ENCODE measurements around the gene GRHL1. TPM values are rescaled to one million over a fixed set of nuclear protein-coding genes. Genes with fewer than 3 reads are reported as not detected.
A peak's percentile ranks its signal among the peaks of the same experiment; 100 is the strongest.

Gene GRHL1
- total and polyA plus RNA-seq, 9 of the 15 experiments (the other 6 are each of a cell fraction or from before 2014, with no cell fraction given): 1.7 to 6.1 (median 4.7) TPM

DNA sequence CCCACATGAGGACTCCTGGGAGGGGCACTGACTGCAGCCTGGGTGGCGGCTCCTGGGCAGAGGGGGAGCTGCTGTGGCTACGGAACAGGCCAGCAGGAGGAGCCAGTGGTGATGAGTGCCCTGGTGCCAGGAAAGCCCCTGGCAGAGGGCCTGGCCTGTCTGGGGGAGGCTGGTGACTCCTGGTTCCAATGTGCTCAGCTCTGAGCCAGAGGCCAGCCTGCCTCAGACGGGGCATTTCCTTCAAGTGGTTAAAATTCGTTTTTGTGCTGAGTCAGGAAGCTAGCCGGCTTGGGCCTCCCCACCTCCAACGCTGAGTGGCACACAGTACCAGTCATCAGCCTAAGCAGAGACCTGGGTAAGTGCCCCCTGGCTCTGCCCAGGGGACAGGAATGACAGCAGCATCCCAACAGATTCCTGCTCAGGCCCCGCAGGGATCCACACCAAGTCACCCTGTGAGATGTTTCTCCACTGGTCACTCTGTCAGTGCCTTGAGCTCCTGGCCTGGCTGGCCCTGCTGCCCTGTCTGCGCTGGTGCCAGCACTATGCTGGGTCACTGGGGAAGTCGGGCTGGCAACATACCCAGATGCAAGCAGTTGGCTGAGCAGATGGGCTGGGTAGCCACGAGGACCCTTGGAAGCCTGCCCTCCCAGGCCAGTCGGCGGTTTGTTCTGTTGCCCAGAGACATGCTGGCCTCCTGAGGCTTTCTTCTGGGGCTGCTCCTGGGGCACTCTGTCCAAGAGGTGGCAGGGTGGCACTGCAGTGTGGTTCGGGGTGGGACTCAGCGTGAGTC, 84.8 kb downstream of the GRHL1 start:
- no peaks in the 10 kb centered on the region for H3K9me1 ChIP-seq (ENCODE audit: control insufficient read depth, insufficient read depth, low read length)
- ChIA-PET CTCF (ENCODE audit: low intra/inter-chr PET ratio) (no interaction called here), POLR2A (interaction anchor here (0.7 kb wide), 1 partner anchor 36 kb away, joined by 3 read pairs; no protein-coding TSS in a partner anchor)
- no peak overlapping the region for H2AFZ ChIP-seq (ENCODE audit: low read depth, low read length)
- H3K79me2 ChIP-seq (ENCODE audit: control insufficient read depth, insufficient read depth, low read length): peaks cover 33% of the 10 kb centered on the region
- FAIRE-seq (no peak), ATAC-seq (no peak), DNase-seq (ENCODE audit: extremely low read depth in 1 of 4, low spot score in 3 of 4) (no peak)
- in situ Hi-C loops (cut with MboI) (no loop called here), intact Hi-C loops (cut with micrococcal nuclease) (no loop called here)
- no peaks in the 10 kb centered on the region for H3K27me3 ChIP-seq (ENCODE audit: control insufficient read depth in 2 of 2, insufficient read depth in 2 of 2, low read length in 2 of 2)
- no peak overlapping the region for H3K4me2 ChIP-seq (ENCODE audit: insufficient read depth, low read length)
- peak overlapping the region in 1 of 2 experiments; percentile 76; a peak in 2 of 4 replicates for H3K9ac ChIP-seq (ENCODE audit: insufficient read depth in 1 of 2, low read depth in 2 of 2, low read length in 2 of 2)
- no peaks in the 10 kb centered on the region for H3K9me3 ChIP-seq (replicated peaks; ENCODE audit: control insufficient read depth, insufficient read depth, low read depth, low read length)
- BruUV-seq (replicated peaks): no TSS peak
- H3K27ac ChIP-seq (ENCODE audit: extremely low read depth, low read depth, low read length): no peak overlapping the region
- H3K4me1 ChIP-seq (replicated peaks in 1 of 2; ENCODE audit: control insufficient read depth in 2 of 2, insufficient read depth in 2 of 2, low read length in 2 of 2): peaks cover 21 to 63% of the 10 kb centered on the region in 2 experiments
- H3K36me3 ChIP-seq (ENCODE audit: control insufficient read depth, insufficient read depth, low read length): peaks cover 4% of the 10 kb centered on the region; the same call in 2 of the 3 replicates
- H3K4me3 ChIP-seq: no peak overlapping the region
- WGBS (ENCODE audit: insufficient coverage, low coverage, missing lambda C conversion rate): 65% methylated on average over 13 of the region's 14 CpGs
- H4K20me1 ChIP-seq (replicated peaks; ENCODE audit: control insufficient read depth, insufficient read depth, low read length): no peaks in the 10 kb centered on the region
- TF ChIP-seq C11orf30 (IDR thresholded peaks at IDR 0.05; ENCODE audit: low read depth) (peak; percentile 76), EZH2 (IDR thresholded peaks at IDR 0.05; ENCODE audit: borderline replicate concordance, low read depth, low read length) (no peak), MAFG (tag; conservative IDR thresholded peaks at IDR 0.05) (peak; percentile 64), ZNF174 (CRISPR knock-in tag; IDR thresholded peaks at IDR 0.05) (no peak), MAFK (IDR thresholded peaks at IDR 0.05; ENCODE audit: low read length) (peak; percentile 62), TBP (optimal IDR thresholded peaks at IDR 0.05; ENCODE audit: low read depth, low read length) (no peak), MAFF (IDR thresholded peaks at IDR 0.05; ENCODE audit: low read length) (peak; percentile 34; the same call in 1 of the 2 replicates)
- TF ChIP-seq, protein P1, sequence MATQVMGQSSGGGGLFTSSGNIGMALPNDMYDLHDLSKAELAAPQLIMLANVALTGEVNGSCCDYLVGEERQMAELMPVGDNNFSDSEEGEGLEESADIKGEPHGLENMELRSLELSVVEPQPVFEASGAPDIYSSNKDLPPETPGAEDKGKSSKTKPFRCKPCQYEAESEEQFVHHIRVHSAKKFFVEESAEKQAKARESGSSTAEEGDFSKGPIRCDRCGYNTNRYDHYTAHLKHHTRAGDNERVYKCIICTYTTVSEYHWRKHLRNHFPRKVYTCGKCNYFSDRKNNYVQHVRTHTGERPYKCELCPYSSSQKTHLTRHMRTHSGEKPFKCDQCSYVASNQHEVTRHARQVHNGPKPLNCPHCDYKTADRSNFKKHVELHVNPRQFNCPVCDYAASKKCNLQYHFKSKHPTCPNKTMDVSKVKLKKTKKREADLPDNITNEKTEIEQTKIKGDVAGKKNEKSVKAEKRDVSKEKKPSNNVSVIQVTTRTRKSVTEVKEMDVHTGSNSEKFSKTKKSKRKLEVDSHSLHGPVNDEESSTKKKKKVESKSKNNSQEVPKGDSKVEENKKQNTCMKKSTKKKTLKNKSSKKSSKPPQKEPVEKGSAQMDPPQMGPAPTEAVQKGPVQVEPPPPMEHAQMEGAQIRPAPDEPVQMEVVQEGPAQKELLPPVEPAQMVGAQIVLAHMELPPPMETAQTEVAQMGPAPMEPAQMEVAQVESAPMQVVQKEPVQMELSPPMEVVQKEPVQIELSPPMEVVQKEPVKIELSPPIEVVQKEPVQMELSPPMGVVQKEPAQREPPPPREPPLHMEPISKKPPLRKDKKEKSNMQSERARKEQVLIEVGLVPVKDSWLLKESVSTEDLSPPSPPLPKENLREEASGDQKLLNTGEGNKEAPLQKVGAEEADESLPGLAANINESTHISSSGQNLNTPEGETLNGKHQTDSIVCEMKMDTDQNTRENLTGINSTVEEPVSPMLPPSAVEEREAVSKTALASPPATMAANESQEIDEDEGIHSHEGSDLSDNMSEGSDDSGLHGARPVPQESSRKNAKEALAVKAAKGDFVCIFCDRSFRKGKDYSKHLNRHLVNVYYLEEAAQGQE (IDR thresholded peaks at IDR 0.05; ENCODE audit: borderline replicate concordance): no peak
- TF ChIP-seq, protein P1 (CRISPR knock-in tag; IDR thresholded peaks at IDR 0.05; ENCODE audit: low read depth): no peak
- TF ChIP-seq, protein P2, sequence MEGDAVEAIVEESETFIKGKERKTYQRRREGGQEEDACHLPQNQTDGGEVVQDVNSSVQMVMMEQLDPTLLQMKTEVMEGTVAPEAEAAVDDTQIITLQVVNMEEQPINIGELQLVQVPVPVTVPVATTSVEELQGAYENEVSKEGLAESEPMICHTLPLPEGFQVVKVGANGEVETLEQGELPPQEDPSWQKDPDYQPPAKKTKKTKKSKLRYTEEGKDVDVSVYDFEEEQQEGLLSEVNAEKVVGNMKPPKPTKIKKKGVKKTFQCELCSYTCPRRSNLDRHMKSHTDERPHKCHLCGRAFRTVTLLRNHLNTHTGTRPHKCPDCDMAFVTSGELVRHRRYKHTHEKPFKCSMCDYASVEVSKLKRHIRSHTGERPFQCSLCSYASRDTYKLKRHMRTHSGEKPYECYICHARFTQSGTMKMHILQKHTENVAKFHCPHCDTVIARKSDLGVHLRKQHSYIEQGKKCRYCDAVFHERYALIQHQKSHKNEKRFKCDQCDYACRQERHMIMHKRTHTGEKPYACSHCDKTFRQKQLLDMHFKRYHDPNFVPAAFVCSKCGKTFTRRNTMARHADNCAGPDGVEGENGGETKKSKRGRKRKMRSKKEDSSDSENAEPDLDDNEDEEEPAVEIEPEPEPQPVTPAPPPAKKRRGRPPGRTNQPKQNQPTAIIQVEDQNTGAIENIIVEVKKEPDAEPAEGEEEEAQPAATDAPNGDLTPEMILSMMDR (IDR thresholded peaks at IDR 0.05 in 2 of 3, conservative IDR thresholded peaks at IDR 0.05 in 1 of 3; ENCODE audit: insufficient read depth in 2 of 3, low read depth in 1 of 3, low read length in 3 of 3): peak in 2 of 3 experiments; percentile 10 to 23; a peak in 1 of 6 replicates
- TF ChIP-seq, protein P3, sequence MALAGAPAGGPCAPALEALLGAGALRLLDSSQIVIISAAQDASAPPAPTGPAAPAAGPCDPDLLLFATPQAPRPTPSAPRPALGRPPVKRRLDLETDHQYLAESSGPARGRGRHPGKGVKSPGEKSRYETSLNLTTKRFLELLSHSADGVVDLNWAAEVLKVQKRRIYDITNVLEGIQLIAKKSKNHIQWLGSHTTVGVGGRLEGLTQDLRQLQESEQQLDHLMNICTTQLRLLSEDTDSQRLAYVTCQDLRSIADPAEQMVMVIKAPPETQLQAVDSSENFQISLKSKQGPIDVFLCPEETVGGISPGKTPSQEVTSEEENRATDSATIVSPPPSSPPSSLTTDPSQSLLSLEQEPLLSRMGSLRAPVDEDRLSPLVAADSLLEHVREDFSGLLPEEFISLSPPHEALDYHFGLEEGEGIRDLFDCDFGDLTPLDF (CRISPR knock-in tag; IDR thresholded peaks at IDR 0.05): no peak

Data from K562 (cell line).